PC-9 (cell line): Measurements from ENCODE around the gene TBX15.

ENCODE experiments used
- CTCF ChIP-seq: fragments of 200-600 bp; sonication (generic); conservative IDR thresholded peaks from 2 replicates; pipeline ENCODE4 v1.6.1; 2017; ENCODE audit warnings: mixed run types, antibody characterized with exemption, mild to moderate bottlenecking, moderate library complexity
- EZH2 ChIP-seq: fragments of 200-600 bp; sonication (generic); IDR thresholded peaks from 2 replicates; pipeline ENCODE4 v1.8.0; 2017; ENCODE audit warnings: antibody characterized with exemption, low read depth

GRCh38 chr1:119011706-119012105 is 23.6 kb upstream of the TBX15 start:
- no peak for TF ChIP-seq CTCF
- no peak for TF ChIP-seq EZH2
